Tibial nerve (tissue), 4 donors: ENCODE data around the gene PSME3. TPM values are rescaled to one million over a fixed set of nuclear protein-coding genes. Genes with fewer than 3 reads are reported as not detected.
"Not testable (repeated sequence)": the region's sequence is repeated elsewhere in the genome, so short reads cannot be mapped to it uniquely, and the experiment has no call there.

ENCODE experiments used
- DNase-seq, 2 donors: peaks; one replicate each; pipeline ENCODE4 v3.0.0-alpha.2; 2019; ENCODE audit warnings: low spot score in 2 of 2
- H3K27ac ChIP-seq, 4 donors: fragments of 200-600 bp; sonication (generic) in 3 of 4; one replicate each; pipeline ENCODE4 v1.5.1; 2017 to 2019; ENCODE audit warnings: mild to moderate bottlenecking in 1 of 4
- H3K27me3 ChIP-seq, 2 donors: fragments of 200-600 bp; sonication (generic) in 1 of 2; one replicate each; pipeline versions ENCODE4 v1.5.1 to v1.6.0; 2017 to 2019
- H3K36me3 ChIP-seq, 3 donors: fragments of 200-600 bp; sonication (generic); one replicate each; pipeline ENCODE4 v1.5.1; 2018 to 2019
- H3K4me1 ChIP-seq, 4 donors: fragments of 200-600 bp; sonication (generic) in 3 of 4; one replicate each; pipeline ENCODE4 v1.5.1; 2017 to 2019
- H3K4me3 ChIP-seq, 4 donors: fragments of 200-600 bp; sonication (generic) in 3 of 4; one replicate each; pipeline ENCODE4 v1.5.1; 2017 to 2019; ENCODE audit warnings: mild to moderate bottlenecking in 1 of 4, moderate library complexity in 1 of 4
- H3K9me3 ChIP-seq, 4 donors: fragments of 200-600 bp; sonication (generic) in 3 of 4; one replicate each; pipeline ENCODE4 v1.5.1; 2017 to 2019
- CTCF ChIP-seq, 5 experiments: fragments of 200-600 bp in 3 of 5; fragments of 450-650 bp in 2 of 5; sonication (generic) in 3 of 5; IDR thresholded peaks; one replicate each; pipeline ENCODE4 v1.5.1; 2016 to 2019; ENCODE audit warnings: antibody characterized with exemption in 5 of 5, mild to moderate bottlenecking in 3 of 5, moderate library complexity in 2 of 5
- EP300 ChIP-seq, 2 donors: sonication (generic); formaldehyde crosslinking; IDR thresholded peaks; one replicate each; pipeline ENCODE4 v1.6.1; 2017; ENCODE audit warnings: antibody characterized with exemption in 2 of 2, mild to moderate bottlenecking in 1 of 2
- POLR2A ChIP-seq, 2 donors: fragments of 450-650 bp; IDR thresholded peaks; one replicate each; pipeline ENCODE4 v1.6.1; 2017; ENCODE audit warnings: antibody characterized with exemption in 2 of 2, mild to moderate bottlenecking in 2 of 2, moderate library complexity in 2 of 2
- WGBS, 2 donors: methylation state at CpG; one replicate each; pipeline ENCODE4 v1.1.5; 2018; 5-methylcytosine and 5-hydroxymethylcytosine counted together
- total RNA-seq, 4 donors: library from RNA; depleted of rRNA; stranded (reverse); fragments of >200 nt; gene quantifications; one replicate each; pipeline ENCODE4 v1.1.0, GENCODE V29; 2016

The PSME3 gene
- total RNA-seq, 4 donors from 2014 or later = 42.2 to 86.7 (median 53.7) TPM

- no peaks in the 10 kb centered on the region for H3K36me3 ChIP-seq
- peaks cover 0 to 4% (median 0%) of the 10 kb centered on the region in 4 donors for H3K4me1 ChIP-seq
- no peaks in the 10 kb centered on the region for H3K27me3 ChIP-seq
- WGBS, 2 donors = 29 to 46% methylated on average over 13 of the region's 13 CpGs
- H3K4me3 ChIP-seq = no peak overlapping the region
- no peaks in the 10 kb centered on the region for H3K9me3 ChIP-seq
- TF ChIP-seq CTCF (IDR thresholded peaks at IDR 0.05) = no peak
- TF ChIP-seq EP300 (IDR thresholded peaks at IDR 0.05) = no peak
- TF ChIP-seq POLR2A (IDR thresholded peaks at IDR 0.05) = no peak
- no peak for DNase-seq
- no peak overlapping the region for H3K27ac ChIP-seq
These were observed 45.1 kb downstream of the PSME3 start for GRCh38 chr17:42878123-42878880.

GRCh38 chr17:42878924-42879595 is 45.9 kb downstream of the PSME3 start:
- no peak for TF ChIP-seq POLR2A (IDR thresholded peaks at IDR 0.05)
- TF ChIP-seq CTCF (IDR thresholded peaks at IDR 0.05) = no peak
- no peak for TF ChIP-seq EP300 (IDR thresholded peaks at IDR 0.05)
- no peak for DNase-seq

GRCh38 chr17:42879596-42879985 is 46.4 kb downstream of the PSME3 start:
- 50 to 60% methylated on average over 5 to 6 of the region's 6 CpGs for WGBS, 2 donors
- no peak for DNase-seq
- Histone ChIP-seq H3K36me3 (no peaks in the 10 kb centered on the region), H3K27me3 (no peaks in the 10 kb centered on the region), H3K27ac (no peak overlapping the region), H3K4me3 (no peak overlapping the region), H3K4me1 (peaks cover 0 to 4% (median 0%) of the 10 kb centered on the region in 4 donors), H3K9me3 (no peaks in the 10 kb centered on the region)
- no peak for TF ChIP-seq CTCF (IDR thresholded peaks at IDR 0.05)
- no peak for TF ChIP-seq POLR2A (IDR thresholded peaks at IDR 0.05)
- TF ChIP-seq EP300 (IDR thresholded peaks at IDR 0.05) = no peak

More at GRCh38 chr17:42878924-42879595, 45.9 kb downstream of the PSME3 start:
- H3K27me3 ChIP-seq = no peaks in the 10 kb centered on the region
- 73 to 86% methylated on average over 8 of the region's 8 CpGs for WGBS, 2 donors
- H3K36me3 ChIP-seq = no peaks in the 10 kb centered on the region
- H3K4me3 ChIP-seq = no peak overlapping the region
- H3K27ac ChIP-seq = no peak overlapping the region
- peaks cover 0 to 4% (median 0%) of the 10 kb centered on the region in 4 donors for H3K4me1 ChIP-seq
- no peaks in the 10 kb centered on the region for H3K9me3 ChIP-seq

GRCh38 chr17:42880776-42881310 is 47.6 kb downstream of the PSME3 start:
- 53 to 57% methylated on average over 5 of the region's 5 CpGs for WGBS, 2 donors
- Histone ChIP-seq H3K4me1 (peaks cover 0 to 4% (median 0%) of the 10 kb centered on the region in 4 donors), H3K27me3 (no peaks in the 10 kb centered on the region)

GRCh38 chr17:42881706-42882105 is 48.5 kb downstream of the PSME3 start:
- H3K27ac ChIP-seq = peak overlapping the region in 2 of 4 donors; percentile 27 to 52
- DNase-seq, H3K27me3 ChIP-seq, H3K4me3 ChIP-seq, H3K36me3 ChIP-seq, H3K4me1 ChIP-seq, H3K9me3 ChIP-seq: not testable (repeated sequence)
- 95 to 97% methylated on average over 6 of the region's 6 CpGs for WGBS, 2 donors

More at GRCh38 chr17:42880776-42881310, 47.6 kb downstream of the PSME3 start:
- Histone ChIP-seq H3K4me3 (no peak overlapping the region), H3K9me3 (no peaks in the 10 kb centered on the region), H3K27ac (peak overlapping the region in 1 of 4 donors; percentile 27), H3K36me3 (no peaks in the 10 kb centered on the region)
- no peak for DNase-seq
- TF ChIP-seq CTCF (IDR thresholded peaks at IDR 0.05) (no peak), POLR2A (IDR thresholded peaks at IDR 0.05) (no peak), EP300 (IDR thresholded peaks at IDR 0.05) (no peak)
